HG03060 (cell line): Measurements from ENCODE around the gene ARHGAP44.

ENCODE experiments used
- ATAC-seq: cut with Tn5 transposase; IDR thresholded peaks from one replicate; pipeline ENCODE4 v1.9.1; 2021; ENCODE audit warnings: low read depth, moderate number of reproducible peaks; ENCODE audit not compliant: unreplicated experiment

Gene ARHGAP44, protein sequence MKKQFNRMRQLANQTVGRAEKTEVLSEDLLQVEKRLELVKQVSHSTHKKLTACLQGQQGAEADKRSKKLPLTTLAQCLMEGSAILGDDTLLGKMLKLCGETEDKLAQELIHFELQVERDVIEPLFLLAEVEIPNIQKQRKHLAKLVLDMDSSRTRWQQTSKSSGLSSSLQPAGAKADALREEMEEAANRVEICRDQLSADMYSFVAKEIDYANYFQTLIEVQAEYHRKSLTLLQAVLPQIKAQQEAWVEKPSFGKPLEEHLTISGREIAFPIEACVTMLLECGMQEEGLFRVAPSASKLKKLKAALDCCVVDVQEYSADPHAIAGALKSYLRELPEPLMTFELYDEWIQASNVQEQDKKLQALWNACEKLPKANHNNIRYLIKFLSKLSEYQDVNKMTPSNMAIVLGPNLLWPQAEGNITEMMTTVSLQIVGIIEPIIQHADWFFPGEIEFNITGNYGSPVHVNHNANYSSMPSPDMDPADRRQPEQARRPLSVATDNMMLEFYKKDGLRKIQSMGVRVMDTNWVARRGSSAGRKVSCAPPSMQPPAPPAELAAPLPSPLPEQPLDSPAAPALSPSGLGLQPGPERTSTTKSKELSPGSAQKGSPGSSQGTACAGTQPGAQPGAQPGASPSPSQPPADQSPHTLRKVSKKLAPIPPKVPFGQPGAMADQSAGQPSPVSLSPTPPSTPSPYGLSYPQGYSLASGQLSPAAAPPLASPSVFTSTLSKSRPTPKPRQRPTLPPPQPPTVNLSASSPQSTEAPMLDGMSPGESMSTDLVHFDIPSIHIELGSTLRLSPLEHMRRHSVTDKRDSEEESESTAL

DNA sequence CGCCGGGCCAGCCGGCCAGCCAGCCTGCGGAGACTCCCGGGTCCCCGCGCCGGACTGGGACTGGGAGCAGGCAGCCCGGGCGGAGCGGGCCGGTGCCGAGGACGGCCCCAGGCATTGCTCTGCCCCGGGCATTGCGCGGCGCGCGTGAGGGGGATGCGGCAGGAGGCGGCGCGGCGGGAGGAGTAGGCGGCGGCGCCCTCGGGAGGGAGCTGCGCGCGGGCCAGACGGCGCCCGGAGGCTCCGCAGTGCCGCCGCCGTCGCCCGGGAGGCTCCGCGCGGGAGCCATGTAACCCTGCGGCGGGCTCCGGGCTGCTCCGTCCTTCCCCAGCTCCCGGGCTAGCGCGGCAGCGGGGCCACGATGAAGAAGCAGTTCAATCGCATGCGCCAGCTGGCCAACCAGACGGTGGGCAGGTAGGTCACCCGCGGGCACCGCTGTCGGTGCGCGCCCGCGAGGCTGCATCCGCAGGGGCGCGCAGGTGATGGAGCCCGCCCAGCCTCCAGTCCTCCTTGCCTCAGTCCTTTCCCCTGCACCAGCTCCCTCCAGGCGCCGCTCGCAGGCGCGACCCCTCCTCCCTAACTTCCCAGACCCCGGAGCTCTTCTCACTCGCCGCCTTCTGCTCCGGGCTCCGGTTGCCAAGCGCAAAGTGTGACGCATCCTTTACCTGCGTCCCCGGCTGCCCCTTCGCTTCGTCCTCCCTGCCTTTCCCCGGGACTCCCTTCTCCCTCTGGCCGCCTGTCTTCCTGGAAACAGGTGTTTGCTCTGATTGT is at the start of gene ARHGAP44:
ARHGAP44 (plus strand) TSS at position 18 of the 768 bp plus-strand sequence; CDS start at position 359, 341 bp downstream.
- peak; percentile 31 for ATAC-seq

DNA sequence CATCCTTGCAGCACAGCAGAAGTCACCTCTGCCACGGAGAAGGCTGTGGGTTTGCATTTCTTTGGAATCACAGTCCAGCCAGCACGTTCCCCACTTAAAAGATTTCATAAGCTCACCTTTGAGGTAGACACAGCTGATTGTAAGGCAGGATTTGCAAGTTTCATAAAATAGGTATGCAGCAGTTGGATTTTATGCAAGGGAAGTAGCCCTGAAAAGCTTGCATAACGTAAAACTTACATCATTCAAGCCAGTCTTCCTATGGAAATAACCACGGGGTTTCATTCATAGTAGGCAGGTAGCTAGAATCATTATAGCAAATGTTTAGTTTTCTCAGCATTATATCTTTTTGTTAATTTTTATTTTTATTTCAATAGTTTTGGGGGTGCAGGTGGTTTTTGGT is 49.8 kb upstream of the ARHGAP44 start:
- no peak for ATAC-seq

DNA sequence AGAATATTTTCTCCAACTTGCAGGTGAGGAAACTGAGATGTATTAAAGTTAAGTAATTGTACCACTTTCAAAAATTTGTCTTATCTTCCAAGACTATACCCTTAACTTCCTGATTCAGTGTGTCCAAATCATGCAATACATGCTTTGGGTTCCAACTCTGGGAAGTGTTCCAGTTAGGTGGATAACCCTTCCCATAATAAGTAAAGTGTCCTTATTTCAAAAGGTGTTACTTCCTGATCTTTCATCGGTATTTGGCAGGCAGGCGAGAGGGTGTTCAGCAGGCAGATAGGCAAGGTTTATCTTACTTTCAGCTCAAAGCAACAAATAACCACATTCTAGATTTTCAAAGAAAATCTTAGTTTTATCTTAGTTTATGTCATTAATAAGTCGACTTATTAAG is 46.3 kb upstream of the ARHGAP44 start:
- ATAC-seq, result no peak

DNA sequence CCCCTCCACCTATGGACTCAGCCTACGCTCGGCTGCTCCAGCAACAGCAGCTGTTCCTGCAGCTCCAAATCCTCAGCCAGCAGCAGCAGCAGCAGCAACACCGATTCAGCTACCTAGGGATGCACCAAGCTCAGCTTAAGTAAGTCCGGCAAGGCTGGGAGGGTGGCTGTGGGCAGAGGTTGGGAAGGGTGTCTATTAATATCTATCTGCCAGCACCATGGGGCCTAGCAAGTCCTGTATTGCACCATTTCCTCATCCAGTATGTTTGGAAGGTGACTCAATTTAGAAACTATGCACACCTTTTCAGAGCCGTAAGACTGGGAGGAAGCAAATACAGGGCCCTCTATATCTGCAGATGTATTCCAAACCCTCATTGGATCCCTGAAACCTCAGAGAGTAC is 45.0 kb upstream of the ARHGAP44 start:
- no peak for ATAC-seq

DNA sequence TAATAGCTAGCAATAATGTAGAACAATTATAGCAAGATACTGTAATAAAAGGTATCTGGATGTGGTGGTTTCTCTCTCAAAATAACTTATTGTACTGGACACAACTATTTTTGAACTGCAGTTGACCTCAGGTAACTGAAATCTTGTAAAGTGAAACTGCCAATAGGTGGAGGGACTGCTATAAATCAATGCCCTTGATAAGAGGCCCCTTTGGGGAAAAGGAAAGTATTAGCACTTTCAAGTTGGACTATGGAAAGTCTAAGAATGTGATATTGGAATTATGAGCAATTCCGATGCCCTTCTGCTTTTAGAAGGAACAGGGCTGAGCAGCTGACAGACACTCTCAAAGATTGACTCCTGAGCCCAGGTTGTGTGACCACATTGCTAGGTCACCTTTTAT is 44.5 kb upstream of the ARHGAP44 start:
- no peak for ATAC-seq

DNA sequence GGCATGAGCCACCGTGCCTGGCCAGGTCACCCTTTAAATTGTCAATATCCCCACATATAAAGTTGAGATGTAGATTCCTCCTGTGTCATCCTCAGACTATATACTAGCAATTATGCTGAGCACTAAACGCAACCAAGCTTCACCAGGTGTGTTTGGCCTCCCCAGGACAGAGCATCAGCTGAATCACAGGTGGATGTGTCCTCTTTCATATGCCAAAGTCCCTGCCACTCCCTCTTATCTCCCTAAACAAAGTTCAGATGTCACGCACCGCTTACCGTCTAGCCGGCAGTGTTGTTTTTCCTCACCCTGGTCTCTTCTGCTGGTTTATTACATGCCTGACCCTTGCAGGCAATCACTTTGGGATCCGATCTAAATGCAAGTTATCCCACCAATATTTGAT is 43.8 kb upstream of the ARHGAP44 start:
- ATAC-seq, result no peak

DNA sequence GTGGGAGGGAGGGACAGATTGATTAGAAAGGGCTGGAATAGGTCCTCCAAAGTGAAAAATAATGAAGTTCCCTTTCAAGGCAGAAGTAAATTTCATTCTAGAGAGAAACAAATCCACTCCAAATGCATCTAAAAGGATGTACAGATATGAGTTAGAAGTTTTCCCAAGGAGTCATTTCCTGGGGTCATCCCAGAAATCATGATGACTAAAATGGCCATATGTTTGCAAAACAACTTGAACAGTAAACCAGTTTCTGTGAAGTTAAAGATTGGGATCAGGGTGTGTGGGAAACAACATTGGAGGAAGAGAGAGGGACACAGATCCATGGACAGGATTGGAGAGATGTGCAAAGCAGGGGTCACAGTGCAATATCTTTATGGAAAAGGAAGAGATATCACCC is 32.5 kb upstream of the ARHGAP44 start:
- ATAC-seq, result no peak

DNA sequence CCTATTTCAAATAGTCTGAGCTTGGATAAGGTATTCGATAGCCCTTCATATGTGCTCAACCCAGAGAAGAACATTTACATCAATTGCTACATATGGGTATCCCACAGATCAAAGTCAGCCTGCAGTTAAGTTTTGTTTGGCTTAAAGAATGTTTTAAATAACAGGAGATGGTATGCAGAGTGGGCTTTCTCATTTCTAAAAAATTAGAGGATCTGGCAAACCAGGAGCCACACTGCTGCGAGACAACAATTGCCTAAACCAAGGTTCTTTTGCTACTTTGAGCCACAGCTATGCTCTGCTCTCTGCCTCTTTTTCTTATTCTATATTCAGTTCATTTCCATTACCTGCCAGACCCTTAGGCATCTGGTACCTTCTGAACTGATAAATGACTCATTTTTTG is 30.2 kb upstream of the ARHGAP44 start:
- no peak for ATAC-seq

DNA sequence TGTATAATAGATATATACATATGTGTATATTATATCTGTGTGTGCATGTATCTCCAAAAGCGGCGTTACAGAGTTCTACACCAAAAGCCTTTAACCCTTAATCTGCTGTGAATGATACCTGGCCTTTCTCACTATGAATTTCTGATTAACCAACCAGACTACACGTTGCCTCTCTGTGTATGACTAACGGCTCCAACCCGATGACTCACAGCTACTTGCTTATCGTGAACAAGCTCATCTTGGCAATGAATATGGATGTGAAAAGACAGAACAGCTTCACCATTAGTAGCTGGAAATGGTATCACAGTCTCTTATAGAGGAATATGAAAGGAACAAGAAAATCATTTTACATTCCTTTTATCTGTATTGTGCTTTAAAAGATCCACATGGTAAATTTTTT is 23.8 kb upstream of the ARHGAP44 start:
- ATAC-seq, result no peak

DNA sequence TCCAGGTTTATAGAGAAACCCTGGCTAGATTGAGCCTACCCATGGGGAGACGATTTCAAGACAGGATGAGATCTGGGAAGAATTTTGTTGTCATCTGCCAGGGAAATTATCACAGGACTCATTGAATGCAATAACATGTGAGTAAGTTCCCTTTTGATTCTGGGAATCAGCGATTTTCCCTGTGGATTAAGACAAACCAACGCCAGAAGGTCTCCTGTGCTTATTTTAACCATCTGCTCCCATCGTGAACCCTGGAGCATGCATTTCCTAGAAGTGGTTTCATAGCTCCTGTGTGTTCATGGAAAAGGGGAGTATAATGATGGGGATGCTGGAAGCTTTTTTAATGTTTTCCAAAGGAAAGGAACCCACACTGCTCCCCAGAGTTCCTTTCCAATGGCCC is 21.0 kb upstream of the ARHGAP44 start:
- ATAC-seq, result no peak

DNA sequence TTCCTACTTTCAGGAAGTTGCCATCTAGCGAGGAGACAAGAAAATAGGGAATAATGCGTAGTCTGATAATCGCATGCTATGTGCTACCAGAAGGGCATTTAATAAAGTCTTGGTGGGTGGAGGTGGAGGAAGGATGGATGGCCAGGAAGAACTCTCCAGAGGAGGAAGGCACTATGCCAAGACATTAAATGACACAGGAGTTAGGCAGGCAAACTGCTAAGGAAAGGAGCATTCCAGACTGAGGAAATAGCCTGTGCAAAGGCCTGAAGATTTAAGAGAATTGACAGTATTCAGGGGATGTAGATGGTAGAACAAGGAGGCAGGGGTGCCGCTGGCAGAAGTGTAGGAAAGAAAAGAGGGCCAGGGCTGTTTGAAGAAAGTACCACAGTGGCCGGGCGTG is 19.3 kb upstream of the ARHGAP44 start:
- no peak for ATAC-seq

DNA sequence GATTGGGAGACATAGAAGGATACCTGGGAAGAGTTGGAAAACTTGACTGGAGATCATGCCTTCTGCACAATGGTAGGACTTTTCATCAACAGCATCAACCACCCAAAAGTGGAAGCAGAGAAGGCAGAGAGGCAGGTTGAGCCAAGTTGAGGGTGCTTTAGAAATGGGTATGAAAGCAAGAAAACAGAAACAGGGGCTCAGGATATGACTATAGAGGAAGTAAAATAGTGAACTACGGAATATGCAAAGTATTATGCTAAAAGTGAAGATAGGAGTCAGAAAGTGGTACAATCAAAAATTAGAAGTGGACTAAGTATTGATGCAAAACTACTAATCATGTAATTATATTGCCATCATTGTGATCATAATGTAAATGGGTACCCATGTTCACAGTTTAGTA is 16.1 kb upstream of the ARHGAP44 start:
- no peak for ATAC-seq

DNA sequence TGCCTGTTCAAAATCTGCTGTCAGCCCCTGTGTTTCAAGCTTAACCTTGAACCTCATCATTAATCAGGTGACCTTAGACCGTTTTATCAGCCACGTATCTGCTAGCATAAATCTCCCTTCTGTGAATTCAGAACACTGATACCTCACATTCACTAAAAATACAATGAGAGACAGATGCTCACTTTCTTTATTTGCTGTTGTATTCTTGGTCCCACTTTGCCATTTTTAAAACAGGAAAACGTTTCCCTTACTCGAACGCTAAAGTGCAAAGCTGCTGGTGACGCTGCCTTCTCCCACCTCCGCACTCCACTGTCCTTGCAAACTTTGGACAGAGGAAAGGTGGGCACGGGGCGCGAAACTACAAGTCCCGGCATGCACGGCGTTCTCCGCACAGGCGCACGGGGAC is 220 bp upstream of the ARHGAP44 start:
- peak; percentile 69 for ATAC-seq

DNA sequence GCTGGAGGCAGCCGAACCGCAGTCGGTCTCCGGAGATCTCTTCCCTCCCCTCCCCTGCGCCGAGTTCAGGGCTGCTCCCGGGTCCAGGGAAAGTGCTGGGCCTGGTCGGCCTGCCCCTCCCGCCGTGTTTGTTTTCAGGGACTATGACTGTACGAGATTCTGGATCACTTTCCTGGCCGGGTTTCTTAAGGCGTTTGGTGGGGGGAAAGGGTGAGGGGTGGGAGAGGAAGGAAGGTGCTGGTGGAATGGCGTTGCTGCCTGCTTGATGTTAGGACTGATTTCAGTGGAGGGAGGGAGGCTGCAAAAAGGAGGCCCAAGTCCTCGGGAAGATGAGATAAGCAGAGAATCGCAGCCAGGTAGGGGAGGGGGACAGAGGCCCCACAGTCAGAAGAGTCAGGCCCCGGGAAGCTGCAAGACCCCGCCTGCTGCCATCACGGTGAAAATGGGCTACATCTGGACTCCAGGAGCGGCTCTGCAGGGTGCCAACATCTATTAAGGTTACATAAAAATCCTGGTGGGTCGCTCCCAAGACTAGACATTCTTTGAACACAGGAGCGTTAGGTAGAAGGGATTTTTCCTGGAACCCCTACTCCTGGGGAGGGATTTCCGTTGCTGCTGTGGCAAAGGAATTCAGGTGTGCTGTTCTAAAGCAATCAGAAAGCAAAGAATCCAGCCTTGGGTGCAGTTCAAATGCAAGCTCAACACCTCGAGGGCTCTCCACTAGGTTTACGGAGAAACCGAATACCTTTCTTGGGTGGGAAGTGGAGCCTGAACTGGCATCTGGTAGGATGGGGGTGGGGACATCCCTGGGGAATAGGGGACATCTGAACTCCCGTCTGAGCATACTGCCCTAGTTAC is 1.2 kb downstream of the ARHGAP44 start:
- no peak for ATAC-seq

DNA sequence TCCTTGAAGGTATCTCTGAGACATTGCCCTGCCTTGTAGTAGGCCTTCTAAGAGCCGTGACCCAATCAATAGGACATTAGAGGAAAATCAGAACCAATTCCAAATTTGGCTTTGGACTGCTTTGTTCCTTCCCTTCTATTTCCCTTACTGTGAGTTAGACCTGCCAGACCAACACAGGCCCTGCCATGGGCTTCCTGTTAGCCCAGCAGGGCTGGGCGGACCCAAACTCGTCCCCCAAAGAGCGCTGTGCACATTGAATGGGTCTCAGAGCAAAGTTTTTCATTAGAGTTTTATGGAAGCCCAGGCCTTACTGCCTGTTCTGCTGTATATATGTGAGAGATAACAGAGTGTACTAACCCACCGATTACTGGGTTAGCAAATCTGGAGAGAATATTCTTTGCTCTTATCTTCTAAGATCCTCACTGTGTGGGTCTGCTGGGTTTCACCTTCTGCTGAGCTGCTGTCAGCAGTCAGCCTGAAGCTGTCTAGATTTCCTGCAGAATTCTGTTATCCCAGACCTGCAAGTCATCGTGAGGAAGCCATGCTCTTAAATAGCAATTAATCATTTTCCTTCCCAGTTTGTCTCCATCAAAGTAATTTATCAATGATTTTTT is 5.7 kb downstream of the ARHGAP44 start:
- no peak for ATAC-seq

DNA sequence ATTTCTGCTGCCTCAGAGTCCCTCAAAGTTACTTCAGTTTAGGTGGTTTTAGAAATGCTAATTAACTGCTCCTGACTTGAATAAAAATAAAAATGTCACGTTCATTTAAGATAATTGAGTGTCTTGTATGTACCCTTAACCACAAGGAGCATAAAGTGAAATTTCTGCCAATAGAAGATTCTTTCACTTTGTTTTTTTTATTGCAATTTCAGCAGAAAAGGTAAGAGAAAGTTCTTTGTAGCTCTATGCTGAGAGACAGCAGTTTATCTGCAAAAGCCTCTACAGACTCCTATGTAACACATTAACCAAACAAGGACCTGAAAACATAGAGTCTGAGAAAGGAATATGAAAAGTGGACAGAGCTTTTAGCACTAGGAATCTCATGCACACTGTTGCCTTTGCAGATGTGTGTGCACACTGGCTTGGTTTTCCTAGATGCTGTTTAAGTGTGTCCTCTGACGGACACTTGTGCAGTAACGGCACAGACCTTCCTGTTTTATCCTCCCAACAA is 11.6 kb downstream of the ARHGAP44 start:
- ATAC-seq, result no peak

DNA sequence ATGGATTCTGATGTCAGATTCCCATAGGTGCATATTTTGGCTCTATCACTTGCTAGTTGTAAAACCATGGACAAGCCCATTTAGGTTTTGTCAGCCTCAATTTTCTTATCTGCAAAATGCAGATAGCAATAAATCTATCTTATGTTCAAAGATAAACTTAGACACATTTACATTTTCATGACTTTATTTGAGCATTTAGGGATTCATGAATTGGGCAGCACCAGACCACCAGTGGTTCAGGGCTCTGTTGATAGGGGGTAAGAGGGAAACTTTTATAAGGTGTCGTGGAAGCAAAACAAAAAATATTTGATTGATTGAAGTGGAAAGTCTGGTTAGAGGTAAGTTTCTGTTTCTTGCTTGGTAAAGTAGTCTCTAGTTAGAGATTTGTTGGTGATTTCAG is 17.3 kb downstream of the ARHGAP44 start:
- ATAC-seq, result no peak

DNA sequence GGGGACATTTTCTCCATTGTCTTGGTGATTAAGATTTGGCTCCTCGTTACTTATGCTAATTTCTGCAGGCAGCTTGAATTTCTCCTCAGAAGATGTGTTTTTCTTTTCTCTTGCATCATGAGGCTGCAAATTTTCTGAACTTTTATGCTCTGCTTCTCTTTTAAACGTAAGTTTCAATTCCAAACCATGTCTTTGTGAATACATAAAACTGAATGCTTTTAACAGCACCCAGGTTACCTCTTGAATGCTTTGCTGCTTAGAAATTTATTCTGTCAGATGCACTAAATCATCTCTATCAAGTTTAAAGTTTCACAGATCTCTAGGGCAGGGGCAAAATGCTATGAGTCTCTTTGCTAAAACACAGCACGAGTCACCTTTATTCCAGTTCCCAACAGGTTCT is 19.4 kb downstream of the ARHGAP44 start:
- no peak for ATAC-seq

DNA sequence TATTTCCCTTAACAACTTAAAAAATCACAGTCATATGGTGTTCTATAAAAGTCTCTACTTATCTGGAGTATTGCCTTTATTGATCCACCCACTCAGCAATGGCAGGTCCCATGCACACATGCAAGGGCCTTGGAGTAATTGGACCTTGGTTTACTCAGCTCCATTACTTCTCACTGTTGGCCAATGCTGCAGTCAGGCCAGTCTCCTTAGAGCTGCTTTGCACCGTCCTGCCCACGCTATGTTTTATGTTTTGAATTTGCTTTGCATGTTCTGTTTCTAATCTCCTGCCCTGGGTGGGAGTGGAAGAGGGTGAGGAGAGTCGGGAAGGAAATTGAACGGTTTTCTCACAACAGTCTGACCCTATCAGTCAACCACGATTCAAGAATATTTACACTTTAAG is 23.6 kb downstream of the ARHGAP44 start:
- no peak for ATAC-seq

DNA sequence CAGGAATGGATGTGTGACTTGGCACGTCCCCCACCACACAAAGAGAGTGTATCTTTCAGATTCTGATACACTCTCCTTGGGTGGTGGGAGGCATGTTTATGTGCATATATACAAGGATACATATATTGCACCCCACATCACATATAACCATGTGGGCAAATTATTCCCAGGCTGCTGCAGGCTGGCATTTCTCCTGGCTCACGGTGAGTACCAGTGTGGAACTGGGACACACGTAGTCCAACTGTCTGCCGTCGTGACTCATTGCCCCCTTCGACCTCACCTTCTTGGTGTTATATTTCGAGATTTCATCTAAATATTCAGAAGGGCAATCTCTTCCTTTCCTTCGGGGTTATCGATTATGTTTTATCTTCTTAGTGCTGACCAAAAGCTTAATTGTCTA is 24.4 kb downstream of the ARHGAP44 start:
- no peak for ATAC-seq
